HG03571 (cell line): ENCODE results near the gene ARF1.

Source experiments
- ATAC-seq: cut with Tn5 transposase; IDR thresholded peaks from one replicate; pipeline ENCODE4 v1.9.1; 2021; ENCODE audit not compliant: unreplicated experiment

Gene ARF1

GRCh38 chr1:228048659-228049298, 33.7 kb upstream of the ARF1 start:
- no peak for ATAC-seq

- no peak for ATAC-seq
Measured at GRCh38 chr1:228050571-228051231, 31.8 kb upstream of the ARF1 start.

GRCh38 chr1:228058172-228058948, 24.1 kb upstream of the ARF1 start:
- ATAC-seq: no peak

GRCh38 chr1:228058949-228059633, 23.4 kb upstream of the ARF1 start:
- ATAC-seq: no peak

- ATAC-seq: no peak
Measured at GRCh38 chr1:228059634-228060457, 22.7 kb upstream of the ARF1 start.

DNA sequence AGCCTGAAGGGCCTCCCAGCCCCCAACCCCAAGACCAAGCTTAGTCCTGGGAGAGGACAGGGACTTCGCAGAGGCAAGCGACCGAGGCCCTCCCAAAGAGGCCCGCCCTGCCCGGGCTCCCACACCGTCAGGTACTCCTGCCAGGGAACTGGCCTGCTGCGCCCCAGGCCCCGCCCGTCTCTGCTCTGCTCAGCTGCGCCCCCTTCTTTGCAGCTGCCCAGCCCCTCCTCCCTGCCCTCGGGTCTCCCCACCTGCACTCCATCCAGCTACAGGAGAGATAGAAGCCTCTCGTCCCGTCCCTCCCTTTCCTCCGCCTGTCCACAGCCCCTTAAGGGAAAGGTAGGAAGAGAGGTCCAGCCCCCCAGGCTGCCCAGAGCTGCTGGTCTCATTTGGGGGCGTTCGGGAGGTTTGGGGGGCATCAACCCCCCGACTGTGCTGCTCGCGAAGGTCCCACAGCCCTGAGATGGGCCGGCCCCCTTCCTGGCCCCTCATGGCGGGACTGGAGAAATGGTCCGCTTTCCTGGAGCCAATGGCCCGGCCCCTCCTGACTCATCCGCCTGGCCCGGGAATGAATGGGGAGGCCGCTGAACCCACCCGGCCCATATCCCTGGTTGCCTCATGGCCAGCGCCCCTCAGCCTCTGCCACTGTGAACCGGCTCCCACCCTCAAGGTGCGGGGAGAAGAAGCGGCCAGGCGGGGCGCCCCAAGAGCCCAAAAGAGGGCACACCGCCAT, 21.9 kb upstream of the ARF1 start:
- no peak for ATAC-seq

DNA sequence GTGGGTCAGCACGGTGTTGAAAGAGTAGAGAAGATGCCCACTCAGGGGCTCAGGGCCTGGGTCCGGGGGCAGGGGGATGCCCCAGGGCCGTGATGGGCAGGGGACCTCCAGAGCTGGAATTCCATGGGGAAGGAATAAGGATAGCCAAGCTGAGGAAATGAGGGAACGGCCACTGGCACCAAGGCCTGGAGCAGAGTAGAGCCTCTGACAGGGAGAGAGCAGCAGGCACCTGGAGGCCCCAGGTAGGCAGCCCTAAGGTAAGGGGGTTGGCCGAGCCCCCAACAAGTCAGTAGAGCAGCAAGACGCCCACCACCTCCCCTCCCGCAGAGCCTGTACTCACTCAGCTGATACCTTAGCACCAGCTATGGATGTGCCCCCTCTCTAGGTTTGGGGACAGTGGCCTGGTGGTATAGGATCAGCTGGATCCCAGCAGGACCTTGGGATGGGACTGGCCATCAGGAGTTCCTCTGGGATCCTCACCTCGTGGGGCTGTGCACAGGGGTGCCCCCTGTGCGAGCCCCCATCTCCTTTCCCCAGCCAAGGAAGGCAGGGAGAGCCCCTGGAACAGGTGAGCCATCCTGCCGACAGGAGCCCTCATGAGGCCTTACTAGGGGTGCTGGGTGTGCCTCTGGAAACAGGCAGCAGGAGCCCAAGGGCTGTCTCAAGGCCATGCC, 21.0 kb upstream of the ARF1 start:
- ATAC-seq: no peak

GRCh38 chr1:228062085-228062791, 20.3 kb upstream of the ARF1 start:
- ATAC-seq: no peak

GRCh38 chr1:228062812-228063211, 19.7 kb upstream of the ARF1 start:
- no peak for ATAC-seq

DNA sequence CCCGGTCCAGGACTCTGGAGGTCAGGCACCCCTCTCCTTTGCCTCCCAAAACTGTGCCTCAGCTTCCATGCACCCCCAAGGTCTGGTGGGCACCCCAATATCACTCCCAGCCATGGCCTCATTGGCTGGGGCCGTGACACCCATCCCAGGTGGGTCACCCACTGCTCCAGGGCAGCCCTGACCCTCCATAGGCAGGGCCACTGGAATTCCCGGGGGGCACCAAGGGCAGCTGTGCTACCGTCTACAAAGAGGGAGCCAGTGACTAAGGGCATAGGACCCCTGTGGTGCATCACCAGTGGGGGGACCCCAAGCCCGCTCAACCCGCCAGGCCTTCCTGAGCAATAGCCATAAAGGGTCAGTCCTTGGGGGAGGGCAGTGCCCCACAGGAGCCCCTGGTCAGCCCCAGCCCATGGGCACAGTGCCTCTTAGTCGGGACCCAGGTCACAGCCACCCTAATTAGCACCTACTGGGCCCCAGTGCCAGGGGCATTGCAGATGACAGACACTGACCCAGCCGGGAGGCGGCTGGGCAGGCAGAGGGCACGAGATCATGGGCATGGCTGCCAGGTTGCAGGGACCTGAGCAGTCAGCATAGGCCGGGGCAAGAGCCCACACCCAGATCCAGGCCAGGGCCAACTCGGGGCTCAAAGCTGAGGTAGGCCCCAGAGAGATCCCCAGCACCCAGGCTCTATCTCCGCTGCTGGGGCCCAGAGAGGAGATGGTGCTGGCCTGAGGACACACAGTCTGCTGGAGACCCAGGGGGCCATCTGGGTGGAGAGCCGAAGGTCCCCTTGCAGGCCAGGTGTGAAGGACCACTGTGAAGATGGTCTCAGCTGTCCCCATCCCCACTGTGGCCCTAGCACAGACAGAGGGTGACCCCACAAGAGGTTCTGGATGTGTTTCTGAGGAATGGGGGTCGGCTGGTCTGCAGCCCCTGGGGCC, 19.0 kb upstream of the ARF1 start:
- ATAC-seq: no peak

GRCh38 chr1:228064296-228064695, 18.2 kb upstream of the ARF1 start:
- ATAC-seq: no peak

GRCh38 chr1:228064741-228065542, 17.6 kb upstream of the ARF1 start:
- ATAC-seq: no peak

DNA sequence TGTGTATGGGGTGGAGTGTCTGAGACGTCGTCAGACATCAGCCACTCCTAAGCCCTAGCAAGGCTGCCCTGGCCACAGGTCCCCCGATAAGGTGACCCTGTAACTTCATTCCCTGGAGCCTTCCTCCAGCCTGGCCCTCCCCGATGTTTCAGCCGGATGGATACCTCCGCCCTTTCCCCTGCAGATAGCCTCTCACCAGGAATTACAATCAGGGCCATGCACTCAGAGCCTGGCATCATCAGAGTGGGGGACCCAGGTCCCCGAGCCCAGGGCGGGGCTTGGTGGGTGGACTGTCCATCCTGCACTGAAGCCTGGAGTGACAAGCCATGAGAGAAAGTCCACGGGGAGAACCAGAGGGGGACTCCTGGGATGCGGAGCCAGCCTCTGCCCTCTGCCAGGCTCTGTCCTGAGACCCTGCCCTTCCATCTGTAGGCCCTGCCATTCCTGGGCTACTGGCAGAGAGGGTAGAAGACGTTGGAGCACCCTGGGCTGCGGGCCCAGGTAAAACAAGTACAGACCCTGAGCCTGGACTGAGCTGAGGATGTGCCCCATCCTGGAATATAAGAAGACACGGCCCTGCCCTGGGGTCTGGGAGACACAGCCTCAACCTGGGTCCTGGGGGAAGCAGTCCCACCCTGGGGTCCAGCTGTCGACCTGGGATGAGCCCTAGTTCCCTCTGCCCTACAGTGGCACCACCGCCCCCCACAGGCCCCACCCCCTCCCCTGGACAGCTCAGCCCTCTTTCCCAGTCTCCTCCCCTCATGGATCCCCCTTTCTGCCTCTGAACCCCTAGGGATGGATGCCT, 16.8 kb upstream of the ARF1 start:
- no peak for ATAC-seq

DNA sequence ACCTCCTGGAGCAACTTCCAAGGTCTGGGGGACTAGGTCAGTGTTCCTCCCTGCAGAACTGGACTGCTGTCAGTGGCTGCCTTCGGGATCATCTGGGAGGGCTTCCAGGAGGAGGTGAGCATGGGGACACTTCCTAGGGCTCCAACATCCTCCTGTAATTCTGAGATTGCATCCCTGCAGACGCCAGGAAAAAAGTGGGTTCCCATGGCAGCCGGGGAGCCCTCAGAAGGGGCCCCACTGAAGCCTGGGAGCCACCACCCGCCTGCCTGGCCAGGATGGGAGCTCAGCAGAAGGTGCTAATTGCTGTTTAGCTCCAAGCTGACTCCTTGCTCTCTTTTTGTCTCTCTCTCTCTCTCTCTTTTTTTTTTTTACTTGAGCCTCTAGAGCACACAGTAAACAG, 16.1 kb upstream of the ARF1 start:
- ATAC-seq: no peak

- ATAC-seq: no peak
Measured at GRCh38 chr1:228066891-228067654, 15.4 kb upstream of the ARF1 start.
